Right kidney (tissue), 1 donor: ENCODE data around the gene DDX43.
"Not testable (repeated sequence)": the region's sequence is repeated elsewhere in the genome, so short reads cannot be mapped to it uniquely, and the experiment has no call there.

Experiments used
- DNase-seq: peaks from one replicate; pipeline ENCODE4 v3.0.0-alpha.2; 2016

Gene DDX43

DNA sequence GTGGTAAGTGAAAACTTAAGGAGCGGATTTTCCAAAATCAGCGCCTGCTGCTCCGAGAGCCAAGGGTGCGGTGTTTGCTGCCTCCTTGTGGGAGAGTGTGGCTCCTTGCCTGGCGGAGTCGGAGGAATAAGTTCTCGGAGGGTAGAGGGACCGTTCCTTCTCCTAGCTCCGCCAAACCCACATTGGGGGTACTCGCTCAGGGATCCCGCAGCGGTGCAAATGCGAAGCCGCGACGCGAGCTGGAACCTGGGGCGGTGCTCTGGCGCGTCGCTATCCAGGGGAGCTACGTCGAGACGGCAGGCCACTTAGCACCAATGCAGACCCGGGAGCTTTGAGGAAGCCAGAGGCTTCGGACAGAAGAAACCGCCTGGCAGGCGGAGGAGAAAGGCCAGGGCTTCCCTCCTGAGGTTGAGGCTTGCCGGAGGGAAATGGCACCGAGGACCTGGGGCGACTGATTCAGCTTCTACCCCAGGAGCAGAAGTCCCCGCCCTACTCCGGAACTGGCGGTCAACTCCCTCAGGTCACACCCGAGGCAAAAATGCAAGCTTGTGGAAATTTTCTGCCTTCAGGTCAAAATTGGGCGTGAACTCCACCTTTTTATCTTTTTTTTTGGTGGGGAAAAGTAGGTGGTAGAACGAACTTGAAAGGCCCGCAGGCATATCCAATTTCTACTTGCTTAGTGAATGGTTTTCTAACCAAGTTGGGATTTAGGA, 5.7 kb upstream of the DDX43 start:
- peak; percentile 71 for DNase-seq

GRCh38 chr6:73389854-73390253, 4.8 kb upstream of the DDX43 start:
- DNase-seq: no peak

- no peak for DNase-seq
Observed at GRCh38 chr6:73391675-73392074, 3.0 kb upstream of the DDX43 start.

GRCh38 chr6:73392188-73392587, 2.4 kb upstream of the DDX43 start:
- not testable (repeated sequence) for DNase-seq

GRCh38 chr6:73393278-73393677, 1.4 kb upstream of the DDX43 start:
- DNase-seq: no peak

- no peak for DNase-seq
Observed at GRCh38 chr6:73395875-73396274, 1.2 kb downstream of the DDX43 start.

DNA sequence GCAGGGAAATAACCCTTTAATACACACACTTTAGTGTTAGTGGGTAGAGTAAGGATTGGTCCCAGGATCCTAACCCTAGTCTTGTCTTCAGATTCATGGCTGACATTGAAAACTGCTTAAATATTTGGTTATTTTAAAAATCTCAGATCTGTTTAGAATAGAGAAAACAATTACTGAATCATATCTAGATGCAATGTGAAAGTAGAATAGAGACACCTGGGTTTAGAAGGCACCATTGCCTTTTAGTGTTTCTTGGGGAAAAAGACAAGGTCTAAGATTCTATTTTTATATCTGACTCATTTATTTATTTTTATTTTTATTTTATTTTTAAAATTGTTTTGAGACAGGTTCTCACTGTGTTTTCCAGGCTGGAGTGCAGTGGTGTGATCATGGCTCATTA, 6.0 kb downstream of the DDX43 start:
- DNase-seq: no peak

DNA sequence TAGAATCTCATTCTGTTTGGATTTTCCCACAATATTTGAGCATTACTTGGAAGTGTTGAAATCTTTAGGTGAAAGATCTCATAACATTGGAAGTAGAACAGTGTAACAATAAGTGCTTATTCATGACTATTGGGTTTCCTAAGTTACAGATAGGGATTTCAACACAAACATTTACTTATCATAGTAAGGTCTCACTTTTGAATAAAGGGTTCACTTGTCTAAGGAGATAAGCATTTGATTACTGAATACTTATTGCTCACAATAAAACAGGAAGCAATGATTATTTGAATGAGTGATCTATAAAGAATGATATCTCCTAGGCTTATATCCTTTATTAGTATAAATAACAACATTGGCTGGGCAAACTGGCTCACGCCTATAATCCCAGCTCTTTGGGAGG, 14.8 kb downstream of the DDX43 start:
- no peak for DNase-seq

DNA sequence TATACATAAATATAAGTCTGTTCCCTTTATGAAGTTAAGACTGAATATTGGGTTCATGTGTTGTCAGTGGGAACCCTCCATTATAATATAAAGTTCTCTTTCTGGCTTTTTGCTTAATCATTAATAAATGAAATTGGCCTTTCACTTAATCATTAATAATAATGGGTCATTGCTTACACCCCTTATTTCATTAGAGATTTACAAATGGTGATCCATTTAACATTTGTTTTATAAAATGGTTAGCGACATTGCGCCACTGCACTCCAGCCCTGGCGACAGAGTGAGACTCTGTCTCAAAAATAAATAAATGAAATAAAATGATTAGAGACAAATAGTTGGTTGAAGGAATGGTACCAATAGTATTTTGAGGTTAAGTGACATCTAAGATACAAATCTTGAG, 18.5 kb downstream of the DDX43 start:
- no peak for DNase-seq

- DNase-seq: no peak
Observed at GRCh38 chr6:73418081-73418741, 23.6 kb downstream of the DDX43 start.

DNA sequence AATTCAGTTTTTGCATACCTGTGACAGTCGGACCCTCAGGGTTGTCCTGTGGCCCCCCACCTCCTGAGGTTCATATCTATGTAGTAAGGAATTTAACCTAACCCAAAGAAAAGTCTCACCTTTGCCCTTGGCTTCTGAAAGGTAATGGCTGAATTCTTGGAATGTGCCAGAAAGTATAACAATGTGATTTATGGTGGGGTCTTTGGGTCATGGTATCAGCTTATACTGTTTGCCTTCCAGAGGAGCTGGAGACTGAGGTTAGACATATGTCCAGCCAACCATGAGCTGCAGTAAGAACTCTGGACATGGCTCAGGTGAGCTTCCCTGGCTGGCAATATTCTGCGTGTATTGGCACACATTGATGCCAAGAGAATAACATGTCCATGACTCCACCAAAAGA, 26.9 kb downstream of the DDX43 start:
- DNase-seq: no peak

DNA sequence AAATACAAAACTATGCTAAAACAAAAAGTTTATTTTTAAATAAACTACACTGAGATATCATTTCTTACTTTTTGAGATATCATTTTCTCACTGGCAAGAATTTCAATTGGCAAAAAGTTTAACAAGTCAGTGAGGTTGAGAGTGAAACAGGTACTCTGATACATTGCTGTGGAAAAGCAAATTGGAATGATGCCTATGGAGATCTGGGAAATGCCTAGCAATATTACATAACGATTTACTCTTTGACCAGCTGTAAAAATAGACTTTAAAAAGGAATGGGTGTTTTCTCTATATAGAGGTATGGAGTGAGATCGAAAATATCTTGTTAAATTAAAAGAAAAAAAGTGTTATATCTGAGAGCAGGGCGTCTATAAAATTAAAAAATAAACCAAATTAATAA, 40.6 kb downstream of the DDX43 start:
- DNase-seq: no peak

GRCh38 chr6:73443555-73443954, 48.9 kb downstream of the DDX43 start:
- no peak for DNase-seq

- DNase-seq: peak; percentile 85
Observed at GRCh38 chr6:73451223-73452106, 56.8 kb downstream of the DDX43 start.

GRCh38 chr6:73452107-73452461, 57.5 kb downstream of the DDX43 start, which contains the start of gene CGAS:
Gene CGAS (minus strand): TSS chr6:73452297. CDS start chr6:73452181, 116 bp downstream.
- no peak for DNase-seq

- no peak for DNase-seq
Observed at GRCh38 chr6:73455865-73456629, 61.4 kb downstream of the DDX43 start.

GRCh38 chr6:73459474-73459873, 64.8 kb downstream of the DDX43 start:
- DNase-seq: not testable (repeated sequence)

DNA sequence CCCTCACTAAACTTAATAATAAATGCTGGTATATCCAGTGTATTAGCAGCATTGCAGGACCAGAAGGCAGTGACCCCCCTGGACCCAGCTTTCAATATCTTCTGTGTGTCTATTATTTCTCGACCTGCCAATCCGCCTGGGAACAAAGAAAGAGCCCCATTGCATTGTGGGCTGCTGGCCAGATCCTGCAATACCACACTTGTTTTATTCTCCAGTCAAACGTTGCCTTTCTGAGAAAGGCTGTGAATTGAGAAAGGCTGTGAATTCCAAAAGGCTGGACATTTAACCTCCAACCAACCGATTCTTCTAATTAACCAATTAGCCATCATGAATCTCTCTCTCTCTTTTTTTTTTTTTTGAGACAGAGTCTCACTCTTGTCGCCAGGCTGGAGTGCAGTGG, 65.4 kb downstream of the DDX43 start:
- no peak for DNase-seq

DNA sequence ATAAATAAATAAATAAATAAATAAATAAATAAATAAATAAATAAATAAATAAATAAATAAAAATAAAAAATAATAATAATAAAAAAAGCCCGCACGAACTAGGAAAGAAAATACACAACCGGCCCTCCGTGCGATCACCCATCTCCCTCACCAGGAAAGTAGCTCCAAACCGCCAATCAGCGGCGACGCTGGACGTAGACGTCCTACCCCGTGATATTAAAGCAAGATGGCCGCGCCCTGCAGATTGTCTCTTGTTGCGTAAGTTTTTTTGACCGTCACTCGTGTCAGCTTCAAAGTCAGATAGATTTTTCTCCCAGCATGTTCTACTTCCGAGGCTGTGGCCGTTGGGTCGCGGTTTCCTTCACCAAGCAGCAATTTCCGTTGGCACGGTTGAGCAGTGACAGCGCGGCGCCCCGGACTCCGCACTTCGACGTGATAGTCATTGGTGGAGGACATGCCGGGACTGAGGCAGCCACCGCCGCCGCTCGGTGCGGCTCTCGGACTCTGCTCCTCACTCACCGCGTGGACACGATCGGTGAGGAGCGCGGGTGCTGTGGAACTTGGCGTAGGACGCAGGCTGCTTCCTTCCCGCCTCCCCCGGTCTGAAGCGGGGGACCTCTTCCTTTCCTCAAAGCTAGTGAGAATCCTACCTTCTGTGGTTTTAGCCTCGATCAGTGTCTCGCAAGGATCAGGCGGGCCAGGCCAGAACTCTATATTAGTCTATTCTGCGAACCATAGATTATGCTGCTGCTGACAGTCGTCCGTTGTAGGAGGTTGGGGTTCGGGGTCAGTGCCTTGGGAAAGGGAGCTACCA, 67.1 kb downstream of the DDX43 start, which contains the start of gene MTO1:
Gene MTO1 (plus strand): TSS at position 201 of the 814 bp plus-strand sequence. CDS start 118 bp downstream, at position 319.
- DNase-seq: peak; percentile 91
